ENCODE measurements around the gene KCNJ5. TPM values are rescaled to one million over a fixed set of nuclear protein-coding genes. Genes with fewer than 3 reads are reported as not detected.

Gene KCNJ5
- polyA plus RNA-seq, 1 experiment = not detected

- 0 out of 2 replicates have a peak, but pooled peaks cover 2% of the 10 kb centered on the region for H3K27me3 ChIP-seq (ENCODE audit: control insufficient read depth, insufficient read depth, low read length)
- no peaks in the 10 kb centered on the region for H3K36me3 ChIP-seq (ENCODE audit: control insufficient read depth, insufficient read depth, low read length)
- ChIA-PET CTCF (interaction anchor here (1.2 to 6.5 kb wide), 5 partner anchors 11 to 36 kb away, joined by 3 to 48 read pairs (median 14); partner anchors contain the start of gene KCNJ5), POLR2A (no interaction called here)
- no peak for DNase-seq (ENCODE audit: low read depth)
- H3K4me3 ChIP-seq (ENCODE audit: low read depth, low read length) = no peak overlapping the region
- no peak for TF ChIP-seq CTCF (IDR thresholded peaks at IDR 0.05; ENCODE audit: insufficient read depth, low read depth, low read length)
Measured at GRCh38 chr11:128907585-128907984, 16.4 kb downstream of the KCNJ5 start.

GRCh38 chr11:128908391-128909246 lies 17.5 kb downstream of the KCNJ5 start:
- Histone ChIP-seq H3K36me3 (ENCODE audit: control insufficient read depth, insufficient read depth, low read length) (no peaks in the 10 kb centered on the region), H3K4me3 (ENCODE audit: low read depth, low read length) (no peak overlapping the region), H3K27me3 (ENCODE audit: control insufficient read depth, insufficient read depth, low read length) (peaks cover 3% of the 10 kb centered on the region)
- CTCF ChIA-PET = interaction anchor here (0.8 to 6.5 kb wide), 4 partner anchors 10 to 34 kb away, joined by 3 to 48 read pairs (median 8); no protein-coding TSS in a partner anchor
- POLR2A ChIA-PET = interaction anchor here (0.7 kb wide), 1 partner anchor 18 kb away, joined by 4 read pairs; no protein-coding TSS in a partner anchor
- TF ChIP-seq CTCF (IDR thresholded peaks at IDR 0.05; ENCODE audit: insufficient read depth, low read depth, low read length) = no peak
- DNase-seq (ENCODE audit: low read depth) = peak; percentile 14

- Histone ChIP-seq H3K36me3 (ENCODE audit: control insufficient read depth, insufficient read depth, low read length) (no peaks in the 10 kb centered on the region), H3K27me3 (ENCODE audit: control insufficient read depth, insufficient read depth, low read length) (peaks cover 3% of the 10 kb centered on the region), H3K4me3 (ENCODE audit: low read depth, low read length) (no peak overlapping the region)
- ChIA-PET CTCF (interaction anchor here (0.8 to 6.5 kb wide), 3 partner anchors 24 to 35 kb away, joined by 3 to 48 read pairs (median 3); no protein-coding TSS in a partner anchor), POLR2A (no interaction called here)
- no peak for DNase-seq (ENCODE audit: low read depth)
- no peak for TF ChIP-seq CTCF (IDR thresholded peaks at IDR 0.05; ENCODE audit: insufficient read depth, low read depth, low read length)
Measured at GRCh38 chr11:128909438-128910125, 18.4 kb downstream of the KCNJ5 start.

GRCh38 chr11:128910576-128910975 lies 19.4 kb downstream of the KCNJ5 start:
- ChIA-PET POLR2A (no interaction called here), CTCF (interaction anchor here (6.5 kb wide), 1 partner anchor 25 kb away, joined by 48 read pairs; no protein-coding TSS in a partner anchor)
- no peak for DNase-seq (ENCODE audit: low read depth)

More at GRCh38 chr11:128910576-128910975, 19.4 kb downstream of the KCNJ5 start:
- Histone ChIP-seq H3K27me3 (ENCODE audit: control insufficient read depth, insufficient read depth, low read length) (peaks cover 3% of the 10 kb centered on the region), H3K36me3 (ENCODE audit: control insufficient read depth, insufficient read depth, low read length) (no peaks in the 10 kb centered on the region), H3K4me3 (ENCODE audit: low read depth, low read length) (no peak overlapping the region)
- TF ChIP-seq CTCF (IDR thresholded peaks at IDR 0.05; ENCODE audit: insufficient read depth, low read depth, low read length) = no peak

Data from BJ (cell line).